ENCODE data around the gene EBI3.

DNA sequence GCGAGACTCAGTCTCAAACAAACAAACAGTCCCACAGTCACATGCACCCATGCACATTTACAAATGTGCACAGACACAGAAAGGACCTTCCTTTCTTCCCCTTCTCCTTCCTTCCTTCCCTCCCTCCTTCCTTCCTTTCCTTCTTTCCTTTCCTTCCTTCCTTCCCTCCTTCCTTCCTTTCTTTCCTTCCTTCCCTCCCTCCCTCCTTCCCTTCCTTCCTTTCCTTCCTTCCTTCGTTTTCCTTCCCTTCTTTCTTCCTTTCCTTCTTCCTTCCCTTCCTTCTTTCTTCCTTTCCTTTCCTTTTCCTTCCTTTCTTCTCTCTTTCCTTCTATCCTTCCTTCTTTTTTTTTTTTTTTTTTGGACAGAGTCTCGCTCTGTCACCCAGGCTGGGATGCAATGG is 16.2 kb upstream of the EBI3 start:
- no peak for TF ChIP-seq POLR2A (IDR thresholded peaks at IDR 0.05; ENCODE audit: low read length)
- no peak for TF ChIP-seq GATA1 (IDR thresholded peaks at IDR 0.05; ENCODE audit: low read depth, low read length)
